Osteocyte (in vitro differentiated cells): ENCODE measurements around the gene EBPL. TPM values are rescaled to one million over a fixed set of nuclear protein-coding genes. Genes with fewer than 3 reads are reported as not detected.

Experiments used
- DNase-seq: peaks from one replicate; pipeline ENCODE4 v3.0.0; 2021; ENCODE audit warnings: mixed read lengths; ENCODE audit not compliant: unreplicated experiment; ENCODE audit errors: extremely low spot score
- H3K27ac Mint-ChIP-seq: one replicate; pipeline ENCODE4 v1.8.0; 2021; ENCODE audit warnings: mild to moderate bottlenecking, mixed read lengths; ENCODE audit not compliant: unreplicated experiment
- H3K27me3 Mint-ChIP-seq: one replicate; pipeline ENCODE4 v1.8.0; 2021; ENCODE audit warnings: mixed read lengths; ENCODE audit not compliant: unreplicated experiment
- H3K36me3 Mint-ChIP-seq: one replicate; pipeline ENCODE4 v1.8.0; 2021; ENCODE audit warnings: mixed read lengths; ENCODE audit not compliant: unreplicated experiment
- H3K4me1 Mint-ChIP-seq: one replicate; pipeline ENCODE4 v1.8.0; 2021; ENCODE audit warnings: mixed read lengths; ENCODE audit not compliant: unreplicated experiment
- H3K4me3 Mint-ChIP-seq: one replicate; pipeline ENCODE4 v1.8.0; 2021; ENCODE audit warnings: mild to moderate bottlenecking, moderate library complexity, mixed read lengths; ENCODE audit not compliant: unreplicated experiment
- H3K9me3 Mint-ChIP-seq: one replicate; pipeline ENCODE4 v1.8.0; 2021; ENCODE audit warnings: mixed read lengths; ENCODE audit not compliant: unreplicated experiment
- total RNA-seq: library from RNA; stranded (reverse); gene quantifications from 2 replicates; pipeline ENCODE4 v1.2.1, GENCODE V29; 2021
- TF ChIP-seq, protein P1 (sequence below): fragments of 200-600 bp; sonication (generic); IDR thresholded peaks from 2 replicates; pipeline ENCODE4 v1.5.0; 2021; ENCODE audit warnings: antibody characterized with exemption, mild to moderate bottlenecking, moderate library complexity

The EBPL gene
- total RNA-seq, 1 donor from 2014 or later: 33.7 TPM

DNA sequence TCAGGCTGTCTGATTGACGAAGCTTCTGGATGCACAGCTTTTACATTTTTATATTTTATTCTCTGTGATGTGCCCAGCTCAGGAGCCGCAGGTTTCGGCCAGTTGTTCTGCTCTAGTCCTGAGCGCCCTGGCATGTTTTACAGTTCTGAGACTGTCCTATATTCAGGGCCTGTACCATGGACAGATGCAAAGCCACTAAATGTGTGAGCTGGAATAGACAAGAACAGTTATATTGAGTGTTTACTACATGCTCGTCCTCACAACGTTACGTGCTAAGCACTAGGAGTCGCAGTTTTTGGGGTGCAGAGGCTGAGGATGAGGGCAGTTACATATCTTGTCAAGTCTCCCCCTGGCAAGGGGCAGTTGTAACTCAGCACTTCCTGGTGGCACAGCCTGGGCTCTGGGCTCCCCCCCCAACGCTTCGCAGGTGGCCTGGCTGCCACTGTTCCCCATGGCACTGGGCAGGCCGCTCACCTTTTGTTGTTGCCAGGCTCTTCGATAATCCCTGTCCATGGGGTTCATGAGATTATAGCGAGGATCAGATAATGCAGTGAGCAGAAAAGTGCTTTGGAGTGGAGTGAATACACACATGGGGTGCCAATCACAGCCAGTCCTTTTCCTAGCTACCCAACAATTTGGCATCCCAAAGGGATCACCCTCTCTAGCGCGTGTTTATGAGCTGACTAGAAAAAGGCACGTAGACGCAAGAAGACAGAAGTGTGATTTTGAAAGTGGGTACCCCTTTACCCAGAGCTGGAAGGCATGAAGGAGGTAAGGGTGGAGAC is 39.5 kb downstream of the EBPL start:
- H3K4me1 Mint-ChIP-seq: peaks cover 4% of the 10 kb centered on the region
- no peaks in the 10 kb centered on the region for H3K9me3 Mint-ChIP-seq
- no peak for DNase-seq
- no peaks in the 10 kb centered on the region for H3K36me3 Mint-ChIP-seq
- no peak overlapping the region for H3K4me3 Mint-ChIP-seq
- H3K27me3 Mint-ChIP-seq: no peaks in the 10 kb centered on the region
- TF ChIP-seq, protein P1, sequence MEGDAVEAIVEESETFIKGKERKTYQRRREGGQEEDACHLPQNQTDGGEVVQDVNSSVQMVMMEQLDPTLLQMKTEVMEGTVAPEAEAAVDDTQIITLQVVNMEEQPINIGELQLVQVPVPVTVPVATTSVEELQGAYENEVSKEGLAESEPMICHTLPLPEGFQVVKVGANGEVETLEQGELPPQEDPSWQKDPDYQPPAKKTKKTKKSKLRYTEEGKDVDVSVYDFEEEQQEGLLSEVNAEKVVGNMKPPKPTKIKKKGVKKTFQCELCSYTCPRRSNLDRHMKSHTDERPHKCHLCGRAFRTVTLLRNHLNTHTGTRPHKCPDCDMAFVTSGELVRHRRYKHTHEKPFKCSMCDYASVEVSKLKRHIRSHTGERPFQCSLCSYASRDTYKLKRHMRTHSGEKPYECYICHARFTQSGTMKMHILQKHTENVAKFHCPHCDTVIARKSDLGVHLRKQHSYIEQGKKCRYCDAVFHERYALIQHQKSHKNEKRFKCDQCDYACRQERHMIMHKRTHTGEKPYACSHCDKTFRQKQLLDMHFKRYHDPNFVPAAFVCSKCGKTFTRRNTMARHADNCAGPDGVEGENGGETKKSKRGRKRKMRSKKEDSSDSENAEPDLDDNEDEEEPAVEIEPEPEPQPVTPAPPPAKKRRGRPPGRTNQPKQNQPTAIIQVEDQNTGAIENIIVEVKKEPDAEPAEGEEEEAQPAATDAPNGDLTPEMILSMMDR: no peak
- no peak overlapping the region for H3K27ac Mint-ChIP-seq

- DNase-seq: no peak
- Mint-ChIP-seq H3K27me3 (no peaks in the 10 kb centered on the region), H3K4me3 (no peak overlapping the region), H3K9me3 (no peaks in the 10 kb centered on the region), H3K4me1 (peaks cover 4% of the 10 kb centered on the region), H3K36me3 (no peaks in the 10 kb centered on the region), H3K27ac (no peak overlapping the region)
- TF ChIP-seq, protein P1: no peak
These were observed 41.3 kb downstream of the EBPL start for GRCh38 chr13:49649963-49650312.

DNA sequence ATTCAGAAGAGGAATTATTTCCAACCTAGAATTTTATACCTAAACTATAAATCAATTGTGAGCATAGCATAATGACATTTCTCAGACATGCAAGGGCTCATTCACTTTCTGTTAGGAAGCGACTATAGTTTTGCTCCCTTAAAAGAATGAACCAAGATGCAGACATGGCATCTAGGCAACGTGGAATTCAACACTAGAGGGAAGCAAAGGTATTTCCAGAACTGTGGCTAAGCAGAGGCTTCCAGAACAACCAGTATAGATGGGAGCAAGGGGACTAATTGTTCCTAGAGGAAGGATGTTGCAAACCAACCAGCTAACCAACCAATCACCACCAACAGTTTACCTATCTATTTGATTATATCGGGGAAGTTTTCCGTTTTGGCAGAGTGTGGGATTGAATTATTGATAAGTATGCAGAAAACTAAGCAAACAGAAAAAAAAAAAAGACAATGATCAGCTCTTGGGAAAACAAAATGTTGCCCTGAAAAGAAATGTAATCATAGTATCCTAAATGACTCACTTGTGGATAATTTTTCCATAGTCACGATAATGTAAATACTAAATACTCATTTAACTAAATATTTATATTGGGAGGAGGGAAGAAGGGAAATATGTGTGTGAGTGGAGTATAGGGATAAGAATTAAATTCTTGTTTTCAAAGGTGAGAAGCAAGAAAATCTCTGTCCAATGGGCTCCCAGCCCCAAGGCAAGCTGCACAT is 41.9 kb downstream of the EBPL start:
- no peak for DNase-seq
- H3K27ac Mint-ChIP-seq: no peak overlapping the region
- H3K27me3 Mint-ChIP-seq: no peaks in the 10 kb centered on the region
- TF ChIP-seq, protein P1: peak; percentile 53
- H3K36me3 Mint-ChIP-seq: no peaks in the 10 kb centered on the region
- H3K9me3 Mint-ChIP-seq: no peaks in the 10 kb centered on the region
- no peak overlapping the region for H3K4me3 Mint-ChIP-seq
- H3K4me1 Mint-ChIP-seq: peaks cover 4% of the 10 kb centered on the region

- H3K4me3 Mint-ChIP-seq: no peak overlapping the region
- TF ChIP-seq, protein P1: no peak
- no peak overlapping the region for H3K27ac Mint-ChIP-seq
- H3K27me3 Mint-ChIP-seq: no peaks in the 10 kb centered on the region
- peaks cover 4% of the 10 kb centered on the region for H3K4me1 Mint-ChIP-seq
- no peak for DNase-seq
- no peaks in the 10 kb centered on the region for H3K9me3 Mint-ChIP-seq
- no peaks in the 10 kb centered on the region for H3K36me3 Mint-ChIP-seq
These were observed 44.6 kb downstream of the EBPL start for GRCh38 chr13:49646688-49647087.

- TF ChIP-seq, protein P1: no peak
These were observed 45.8 kb downstream of the EBPL start for GRCh38 chr13:49645451-49645850.

More at GRCh38 chr13:49645451-49645850, 45.8 kb downstream of the EBPL start:
- Mint-ChIP-seq H3K27me3 (no peaks in the 10 kb centered on the region), H3K36me3 (no peaks in the 10 kb centered on the region), H3K27ac (no peak overlapping the region), H3K4me1 (peaks cover 4% of the 10 kb centered on the region), H3K9me3 (no peaks in the 10 kb centered on the region), H3K4me3 (no peak overlapping the region)
- DNase-seq: no peak
